Measurements from ENCODE around the gene ANGEL1.

- TF ChIP-seq, protein P1, sequence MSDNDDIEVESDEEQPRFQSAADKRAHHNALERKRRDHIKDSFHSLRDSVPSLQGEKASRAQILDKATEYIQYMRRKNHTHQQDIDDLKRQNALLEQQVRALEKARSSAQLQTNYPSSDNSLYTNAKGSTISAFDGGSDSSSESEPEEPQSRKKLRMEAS (IDR thresholded peaks at IDR 0.05): no peak
- TF ChIP-seq, protein P2, sequence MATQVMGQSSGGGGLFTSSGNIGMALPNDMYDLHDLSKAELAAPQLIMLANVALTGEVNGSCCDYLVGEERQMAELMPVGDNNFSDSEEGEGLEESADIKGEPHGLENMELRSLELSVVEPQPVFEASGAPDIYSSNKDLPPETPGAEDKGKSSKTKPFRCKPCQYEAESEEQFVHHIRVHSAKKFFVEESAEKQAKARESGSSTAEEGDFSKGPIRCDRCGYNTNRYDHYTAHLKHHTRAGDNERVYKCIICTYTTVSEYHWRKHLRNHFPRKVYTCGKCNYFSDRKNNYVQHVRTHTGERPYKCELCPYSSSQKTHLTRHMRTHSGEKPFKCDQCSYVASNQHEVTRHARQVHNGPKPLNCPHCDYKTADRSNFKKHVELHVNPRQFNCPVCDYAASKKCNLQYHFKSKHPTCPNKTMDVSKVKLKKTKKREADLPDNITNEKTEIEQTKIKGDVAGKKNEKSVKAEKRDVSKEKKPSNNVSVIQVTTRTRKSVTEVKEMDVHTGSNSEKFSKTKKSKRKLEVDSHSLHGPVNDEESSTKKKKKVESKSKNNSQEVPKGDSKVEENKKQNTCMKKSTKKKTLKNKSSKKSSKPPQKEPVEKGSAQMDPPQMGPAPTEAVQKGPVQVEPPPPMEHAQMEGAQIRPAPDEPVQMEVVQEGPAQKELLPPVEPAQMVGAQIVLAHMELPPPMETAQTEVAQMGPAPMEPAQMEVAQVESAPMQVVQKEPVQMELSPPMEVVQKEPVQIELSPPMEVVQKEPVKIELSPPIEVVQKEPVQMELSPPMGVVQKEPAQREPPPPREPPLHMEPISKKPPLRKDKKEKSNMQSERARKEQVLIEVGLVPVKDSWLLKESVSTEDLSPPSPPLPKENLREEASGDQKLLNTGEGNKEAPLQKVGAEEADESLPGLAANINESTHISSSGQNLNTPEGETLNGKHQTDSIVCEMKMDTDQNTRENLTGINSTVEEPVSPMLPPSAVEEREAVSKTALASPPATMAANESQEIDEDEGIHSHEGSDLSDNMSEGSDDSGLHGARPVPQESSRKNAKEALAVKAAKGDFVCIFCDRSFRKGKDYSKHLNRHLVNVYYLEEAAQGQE (IDR thresholded peaks at IDR 0.05; ENCODE audit: low read depth): no peak
- TF ChIP-seq CEBPB (IDR thresholded peaks at IDR 0.05): no peak
These were observed 36.0 kb downstream of the ANGEL1 start for GRCh38 chr14:76776428-76777251.
